ENCODE data around the gene AP1G1. TPM values are rescaled to one million over a fixed set of nuclear protein-coding genes. Genes with fewer than 3 reads are reported as not detected.
A peak's percentile ranks its signal among the peaks of the same experiment; 100 is the strongest.

Gene AP1G1
- total and polyA plus RNA-seq, 2 of the 4 experiments (the other 2 are of a cell fraction): 48.3 to 86.7 TPM

DNA sequence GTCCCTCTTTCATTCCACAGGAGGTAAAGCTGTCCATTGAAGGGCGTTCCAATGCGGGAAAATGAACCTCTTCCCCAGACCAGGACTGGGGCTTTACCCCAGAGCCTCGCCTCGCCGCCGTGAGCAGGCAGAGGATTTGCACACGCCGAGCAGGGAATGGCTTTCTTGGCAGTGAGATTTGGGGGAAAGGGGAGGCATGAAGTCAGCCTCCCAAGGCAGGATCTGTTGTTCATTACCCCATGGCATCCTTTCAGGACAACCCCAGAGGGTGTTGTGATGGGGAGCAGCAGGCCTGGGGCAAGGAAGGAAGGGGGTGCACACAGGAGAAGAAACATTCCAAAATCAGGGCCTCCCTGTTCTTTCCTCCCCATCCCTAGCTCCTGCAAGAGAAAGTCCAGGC is 43.1 kb upstream of the AP1G1 start:
- Histone ChIP-seq H3K9me3 (ENCODE audit: control insufficient read depth, insufficient read depth, low read length) (no peaks in the 10 kb centered on the region), H3K4me1 (ENCODE audit: control insufficient read depth, insufficient read depth, low read length) (peaks cover 3% of the 10 kb centered on the region; the same call in 1 of the 2 replicates), H3K4me3 (ENCODE audit: insufficient read depth, low read depth, low read length) (no peak overlapping the region), H3K4me2 (ENCODE audit: low read depth, low read length) (no peak overlapping the region), H4K91ac (ENCODE audit: insufficient read depth, low read depth, low read length) (no peak overlapping the region), H3K56ac (ENCODE audit: extremely low read depth, insufficient read depth, low read length) (no peak overlapping the region), H2BK5ac (ENCODE audit: low read depth, low read length, poor library complexity, severe bottlenecking) (no peak overlapping the region), H2AK9ac (replicated peaks; ENCODE audit: low read depth, low read length, poor library complexity) (peak overlapping the region; percentile 66), H3K14ac (replicated peaks; ENCODE audit: low read depth, low read length) (no peak overlapping the region), H4K8ac (ENCODE audit: low read depth in 2 of 2, low read length in 2 of 2) (no peak overlapping the region), H3K79me1 (ENCODE audit: low read depth in 1 of 2, low read length in 2 of 2) (peaks cover 36 to 80% of the 10 kb centered on the region in 2 experiments), H3K9me1 (ENCODE audit: insufficient read depth, low read length) (peaks cover 21% of the 10 kb centered on the region), H4K5ac (ENCODE audit: low read depth, low read length) (no peak overlapping the region), H3K18ac (ENCODE audit: low read depth, low read length) (no peak overlapping the region), H2BK120ac (ENCODE audit: low read depth, low read length) (no peak overlapping the region), H3K36me3 (ENCODE audit: control insufficient read depth, insufficient read depth, low read length) (peaks cover 54% of the 10 kb centered on the region), H3K4ac (ENCODE audit: low read depth, low read length) (no peak overlapping the region), H3K9ac (ENCODE audit: low read depth, low read length) (no peak overlapping the region), H3K23ac (ENCODE audit: low read depth, low read length) (no peak overlapping the region), H3K27ac (ENCODE audit: insufficient read depth, low read length) (no peak overlapping the region), H2AK5ac (ENCODE audit: low read depth, low read length) (no peak overlapping the region), H2AFZ (replicated peaks; ENCODE audit: low read length, poor library complexity) (no peak overlapping the region), H3K27me3 (ENCODE audit: control insufficient read depth, insufficient read depth, low read length) (no peaks in the 10 kb centered on the region), H4K20me1 (ENCODE audit: insufficient read depth, low read length) (peaks cover 28% of the 10 kb centered on the region), H2BK20ac (ENCODE audit: low read depth, low read length) (no peak overlapping the region), H2BK15ac (ENCODE audit: low read depth, low read length) (no peak overlapping the region)
- WGBS, 2 experiments (ENCODE audit: extremely low coverage in 2 of 2, insufficient read length in 1 of 2): 100% methylated on average over 1 of the region's 8 CpGs; no CpG with 5 or more reads in 1 of the 2 experiments
- ATAC-seq (ENCODE audit: low read depth) (no peak), DNase-seq (no peak)
- BruUV-seq (replicated peaks): no TSS peak
- no peak for TF ChIP-seq NFE2L2 (IDR thresholded peaks at IDR 0.05; ENCODE audit: low read depth, low read length)
- TF ChIP-seq FOS (IDR thresholded peaks at IDR 0.05; ENCODE audit: low read depth, low read length): no peak
- no peak for TF ChIP-seq RCOR1 (IDR thresholded peaks at IDR 0.05; ENCODE audit: insufficient replicate concordance, low read length)
- TF ChIP-seq, protein P1, sequence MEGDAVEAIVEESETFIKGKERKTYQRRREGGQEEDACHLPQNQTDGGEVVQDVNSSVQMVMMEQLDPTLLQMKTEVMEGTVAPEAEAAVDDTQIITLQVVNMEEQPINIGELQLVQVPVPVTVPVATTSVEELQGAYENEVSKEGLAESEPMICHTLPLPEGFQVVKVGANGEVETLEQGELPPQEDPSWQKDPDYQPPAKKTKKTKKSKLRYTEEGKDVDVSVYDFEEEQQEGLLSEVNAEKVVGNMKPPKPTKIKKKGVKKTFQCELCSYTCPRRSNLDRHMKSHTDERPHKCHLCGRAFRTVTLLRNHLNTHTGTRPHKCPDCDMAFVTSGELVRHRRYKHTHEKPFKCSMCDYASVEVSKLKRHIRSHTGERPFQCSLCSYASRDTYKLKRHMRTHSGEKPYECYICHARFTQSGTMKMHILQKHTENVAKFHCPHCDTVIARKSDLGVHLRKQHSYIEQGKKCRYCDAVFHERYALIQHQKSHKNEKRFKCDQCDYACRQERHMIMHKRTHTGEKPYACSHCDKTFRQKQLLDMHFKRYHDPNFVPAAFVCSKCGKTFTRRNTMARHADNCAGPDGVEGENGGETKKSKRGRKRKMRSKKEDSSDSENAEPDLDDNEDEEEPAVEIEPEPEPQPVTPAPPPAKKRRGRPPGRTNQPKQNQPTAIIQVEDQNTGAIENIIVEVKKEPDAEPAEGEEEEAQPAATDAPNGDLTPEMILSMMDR (conservative IDR thresholded peaks at IDR 0.05; ENCODE audit: low read depth, low read length): no peak
- no peak for TF ChIP-seq CHD1 (IDR thresholded peaks at IDR 0.05; ENCODE audit: low read depth, low read length)
- TF ChIP-seq, protein P2, sequence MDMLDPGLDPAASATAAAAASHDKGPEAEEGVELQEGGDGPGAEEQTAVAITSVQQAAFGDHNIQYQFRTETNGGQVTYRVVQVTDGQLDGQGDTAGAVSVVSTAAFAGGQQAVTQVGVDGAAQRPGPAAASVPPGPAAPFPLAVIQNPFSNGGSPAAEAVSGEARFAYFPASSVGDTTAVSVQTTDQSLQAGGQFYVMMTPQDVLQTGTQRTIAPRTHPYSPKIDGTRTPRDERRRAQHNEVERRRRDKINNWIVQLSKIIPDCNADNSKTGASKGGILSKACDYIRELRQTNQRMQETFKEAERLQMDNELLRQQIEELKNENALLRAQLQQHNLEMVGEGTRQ (IDR thresholded peaks at IDR 0.05; ENCODE audit: low read depth, low read length): no peak
- TF ChIP-seq, protein P3, sequence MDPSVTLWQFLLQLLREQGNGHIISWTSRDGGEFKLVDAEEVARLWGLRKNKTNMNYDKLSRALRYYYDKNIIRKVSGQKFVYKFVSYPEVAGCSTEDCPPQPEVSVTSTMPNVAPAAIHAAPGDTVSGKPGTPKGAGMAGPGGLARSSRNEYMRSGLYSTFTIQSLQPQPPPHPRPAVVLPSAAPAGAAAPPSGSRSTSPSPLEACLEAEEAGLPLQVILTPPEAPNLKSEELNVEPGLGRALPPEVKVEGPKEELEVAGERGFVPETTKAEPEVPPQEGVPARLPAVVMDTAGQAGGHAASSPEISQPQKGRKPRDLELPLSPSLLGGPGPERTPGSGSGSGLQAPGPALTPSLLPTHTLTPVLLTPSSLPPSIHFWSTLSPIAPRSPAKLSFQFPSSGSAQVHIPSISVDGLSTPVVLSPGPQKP (IDR thresholded peaks at IDR 0.05; ENCODE audit: borderline replicate concordance, low read depth, low read length): no peak
- no peak for TF ChIP-seq MAZ (IDR thresholded peaks at IDR 0.05; ENCODE audit: borderline replicate concordance, low read depth, low read length)
- no peak for TF ChIP-seq POLR2A (IDR thresholded peaks at IDR 0.05; ENCODE audit: low read depth, low read length)
- TF ChIP-seq SMC3 (IDR thresholded peaks at IDR 0.05; ENCODE audit: low read depth, low read length): no peak
- TF ChIP-seq RFX5 (IDR thresholded peaks at IDR 0.05; ENCODE audit: low read depth, low read length): no peak
- TF ChIP-seq BHLHE40 (IDR thresholded peaks at IDR 0.05; ENCODE audit: low read depth, low read length): no peak
- no peak for TF ChIP-seq RAD21 (IDR thresholded peaks at IDR 0.05; ENCODE audit: low read length)
- TF ChIP-seq MXI1 (IDR thresholded peaks at IDR 0.05; ENCODE audit: borderline replicate concordance, low read depth, low read length): no peak
- TF ChIP-seq MAFK (IDR thresholded peaks at IDR 0.05; ENCODE audit: low read depth, low read length): no peak
- TF ChIP-seq CEBPB (IDR thresholded peaks at IDR 0.05; ENCODE audit: low read depth, low read length): no peak
- dilution Hi-C loops (cut with HindIII; ENCODE audit: low sequenced_read_pairs, unreplicated experiment): no loop called here
- CTCF ChIA-PET: no interaction called here
- POLR2A ChIA-PET (ENCODE audit: unreplicated experiment): no interaction called here
- in situ Hi-C loops (cut with MboI; ENCODE audit: low sequenced_read_pairs): no loop called here
- intact Hi-C loops (cut with micrococcal nuclease): no loop called here

Data from IMR-90 (cell line).